HG02870 (cell line): ENCODE measurements around the gene AP1S1.
A peak's percentile ranks its signal among the peaks of the same experiment; 100 is the strongest.
"Not testable (repeated sequence)": the region's sequence is repeated elsewhere in the genome, so short reads cannot be mapped to it uniquely, and the experiment has no call there.

Experiments used
- ATAC-seq: cut with Tn5 transposase; IDR thresholded peaks from one replicate; pipeline ENCODE4 v1.9.1; 2021; ENCODE audit warnings: mild to moderate bottlenecking, moderate library complexity; ENCODE audit not compliant: unreplicated experiment

Gene AP1S1

DNA sequence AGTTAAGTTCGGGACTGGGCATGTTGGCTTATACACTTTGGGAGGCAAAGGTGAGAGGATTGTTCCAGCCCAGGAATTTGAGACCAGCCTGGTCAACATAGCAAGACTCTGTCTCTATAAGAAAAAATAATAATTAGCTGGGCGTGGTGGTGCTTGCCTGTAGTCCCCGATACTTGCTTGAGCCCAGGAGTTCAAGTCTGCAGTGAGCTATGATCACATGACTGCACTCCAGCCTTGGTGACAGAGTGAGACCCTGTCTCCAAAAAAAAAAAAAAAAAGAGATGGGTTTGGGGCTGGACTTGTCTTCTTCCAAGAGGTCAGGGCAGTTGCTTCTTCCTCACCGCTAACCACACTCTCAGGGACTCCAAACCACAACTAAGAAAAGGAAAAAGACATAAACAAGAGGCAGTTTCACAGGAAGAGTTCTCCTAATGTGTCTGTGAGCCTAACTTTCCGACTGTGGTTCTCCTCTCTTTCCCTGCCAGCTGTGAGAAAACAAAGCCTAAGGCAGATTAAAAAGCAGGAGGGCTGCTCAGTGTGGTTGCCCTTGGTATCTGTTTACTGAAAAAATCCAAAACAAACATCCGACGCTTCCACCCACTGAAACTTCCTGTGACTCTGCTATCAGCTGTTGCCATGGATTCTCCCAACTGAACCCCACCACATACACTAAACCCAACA is 29.8 kb upstream of the AP1S1 start:
- ATAC-seq, result no peak

DNA sequence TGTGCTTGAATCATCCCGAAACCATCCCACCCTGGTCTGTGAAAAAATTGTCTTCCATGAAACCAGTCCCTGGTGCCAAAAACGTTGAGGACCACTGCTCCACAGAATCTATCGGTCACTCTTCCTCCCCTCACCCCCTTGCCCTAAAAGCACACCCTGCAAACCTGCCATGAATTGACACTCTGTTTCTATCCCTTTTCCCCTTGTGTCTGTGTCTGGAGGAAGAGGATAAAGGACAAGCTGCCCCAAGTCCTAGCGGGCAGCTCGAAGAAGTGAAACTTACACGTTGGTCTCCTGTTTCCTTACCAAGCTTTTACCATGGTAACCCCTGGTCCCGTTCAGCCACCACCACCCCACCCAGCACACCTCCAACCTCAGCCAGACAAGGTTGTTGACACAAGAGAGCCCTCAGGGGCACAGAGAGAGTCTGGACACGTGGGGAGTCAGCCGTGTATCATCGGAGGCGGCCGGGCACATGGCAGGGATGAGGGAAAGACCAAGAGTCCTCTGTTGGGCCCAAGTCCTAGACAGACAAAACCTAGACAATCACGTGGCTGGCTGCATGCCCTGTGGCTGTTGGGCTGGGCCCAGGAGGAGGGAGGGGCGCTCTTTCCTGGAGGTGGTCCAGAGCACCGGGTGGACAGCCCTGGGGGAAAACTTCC is 28.2 kb upstream of the AP1S1 start:
- ATAC-seq, result no peak

DNA sequence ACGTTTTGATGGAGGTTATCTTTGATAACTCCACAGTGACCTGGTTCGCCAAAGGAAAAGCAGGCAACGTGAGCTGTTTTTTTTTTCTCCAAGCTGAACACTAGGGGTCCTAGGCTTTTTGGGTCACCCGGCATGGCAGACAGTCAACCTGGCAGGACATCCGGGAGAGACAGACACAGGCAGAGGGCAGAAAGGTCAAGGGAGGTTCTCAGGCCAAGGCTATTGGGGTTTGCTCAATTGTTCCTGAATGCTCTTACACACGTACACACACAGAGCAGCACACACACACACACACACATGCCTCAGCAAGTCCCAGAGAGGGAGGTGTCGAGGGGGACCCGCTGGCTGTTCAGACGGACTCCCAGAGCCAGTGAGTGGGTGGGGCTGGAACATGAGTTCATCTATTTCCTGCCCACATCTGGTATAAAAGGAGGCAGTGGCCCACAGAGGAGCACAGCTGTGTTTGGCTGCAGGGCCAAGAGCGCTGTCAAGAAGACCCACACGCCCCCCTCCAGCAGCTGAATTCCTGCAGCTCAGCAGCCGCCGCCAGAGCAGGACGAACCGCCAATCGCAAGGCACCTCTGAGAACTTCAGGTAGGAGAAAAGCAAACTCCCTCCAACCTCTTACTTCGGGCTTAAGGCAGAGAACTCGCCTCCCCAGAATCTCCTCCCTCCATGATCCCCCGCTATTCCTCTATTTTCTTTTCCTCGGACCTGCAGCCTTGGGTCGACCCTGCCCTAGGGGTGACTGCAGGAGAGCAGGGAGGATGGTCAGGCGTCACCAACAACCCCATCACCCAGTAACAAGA is 27.4 kb upstream of the AP1S1 start, which contains the start of gene SERPINE1:
SERPINE1 (plus strand) TSS at position 454 of the 809 bp plus-strand sequence. CDS start 1,290 bp downstream, outside the sequence.
- no peak for ATAC-seq

DNA sequence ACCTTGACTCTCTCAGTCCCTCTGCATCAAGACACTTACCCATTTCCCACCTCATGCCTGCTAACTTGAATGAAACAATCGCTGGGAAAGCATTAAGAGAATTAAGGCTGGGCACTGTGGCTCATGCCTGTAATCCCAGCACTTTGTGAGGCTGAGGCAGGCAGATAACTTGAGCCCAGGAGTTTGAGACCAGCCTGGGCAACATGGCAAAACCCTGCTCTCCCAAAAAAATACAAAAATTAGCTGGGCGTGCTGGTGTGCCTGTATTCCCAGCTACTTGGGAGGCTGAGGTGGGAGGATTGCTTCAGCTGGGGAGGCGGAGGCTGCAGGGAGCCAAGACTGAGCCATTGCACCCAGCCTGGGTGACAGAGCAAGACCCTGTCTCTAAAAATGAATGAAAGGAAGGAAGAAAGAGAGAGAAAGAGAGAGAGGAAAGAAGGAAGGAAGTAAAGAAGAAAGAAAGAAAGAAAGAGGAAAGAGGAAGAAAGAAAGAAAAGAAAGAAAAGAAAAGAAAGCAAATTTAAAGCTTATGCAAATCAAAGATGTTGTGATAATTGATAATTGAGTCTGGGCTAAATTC is 26.7 kb upstream of the AP1S1 start:
- ATAC-seq, result no peak

DNA sequence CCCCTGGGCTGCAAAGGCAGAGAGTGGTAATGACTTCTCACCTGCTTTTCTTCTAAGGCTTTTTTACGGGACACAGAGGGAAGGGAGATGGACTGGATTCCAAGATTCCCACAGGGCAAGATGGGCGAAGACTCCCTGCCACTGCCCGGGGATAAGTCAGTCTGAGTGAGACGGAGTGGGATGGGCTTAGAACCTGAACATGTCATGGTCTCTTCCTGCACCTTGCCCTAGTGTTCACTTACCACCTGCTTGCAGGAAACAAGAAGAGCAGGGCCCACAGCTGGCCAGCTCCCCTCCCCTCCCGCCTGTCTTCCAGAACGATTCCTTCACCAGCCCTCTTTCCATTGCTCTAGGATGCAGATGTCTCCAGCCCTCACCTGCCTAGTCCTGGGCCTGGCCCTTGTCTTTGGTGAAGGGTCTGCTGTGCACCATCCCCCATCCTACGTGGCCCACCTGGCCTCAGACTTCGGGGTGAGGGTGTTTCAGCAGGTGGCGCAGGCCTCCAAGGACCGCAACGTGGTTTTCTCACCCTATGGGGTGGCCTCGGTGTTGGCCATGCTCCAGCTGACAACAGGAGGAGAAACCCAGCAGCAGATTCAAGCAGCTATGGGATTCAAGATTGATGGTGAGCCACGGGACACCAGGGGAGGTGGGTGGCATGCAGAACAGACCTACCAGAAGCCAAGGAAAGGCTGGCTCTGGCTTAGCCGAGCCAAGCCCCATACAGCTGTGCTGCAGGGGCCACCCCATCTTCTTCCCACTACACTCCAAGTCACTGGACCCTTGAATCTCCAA is 26.0 kb upstream of the AP1S1 start:
- no peak for ATAC-seq

DNA sequence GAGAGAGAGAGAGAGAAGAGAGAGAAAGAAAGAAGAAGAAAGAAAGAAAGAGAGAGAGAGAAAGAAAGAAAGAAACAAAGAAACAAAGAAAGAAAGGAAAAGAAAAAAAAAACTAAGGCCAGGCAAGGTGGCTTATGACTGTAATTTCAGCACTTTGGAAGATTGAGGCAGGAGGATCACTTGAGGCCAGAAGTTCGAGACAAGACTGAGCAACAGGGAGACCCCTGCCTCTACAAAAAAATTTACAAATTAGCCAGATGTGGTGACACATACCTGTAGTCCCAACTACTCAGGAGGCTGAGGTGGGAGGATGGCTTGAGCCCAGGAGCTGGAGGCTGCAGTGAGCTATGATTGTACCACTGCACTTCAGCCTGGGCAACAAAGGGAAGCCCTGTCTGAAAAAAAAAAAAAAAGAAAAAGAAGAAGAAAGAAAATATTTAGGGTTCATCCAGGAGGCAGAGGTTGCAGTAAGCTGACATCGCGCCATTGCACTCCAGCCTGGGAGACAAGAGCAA is 24.6 kb upstream of the AP1S1 start:
- ATAC-seq, result no peak

DNA sequence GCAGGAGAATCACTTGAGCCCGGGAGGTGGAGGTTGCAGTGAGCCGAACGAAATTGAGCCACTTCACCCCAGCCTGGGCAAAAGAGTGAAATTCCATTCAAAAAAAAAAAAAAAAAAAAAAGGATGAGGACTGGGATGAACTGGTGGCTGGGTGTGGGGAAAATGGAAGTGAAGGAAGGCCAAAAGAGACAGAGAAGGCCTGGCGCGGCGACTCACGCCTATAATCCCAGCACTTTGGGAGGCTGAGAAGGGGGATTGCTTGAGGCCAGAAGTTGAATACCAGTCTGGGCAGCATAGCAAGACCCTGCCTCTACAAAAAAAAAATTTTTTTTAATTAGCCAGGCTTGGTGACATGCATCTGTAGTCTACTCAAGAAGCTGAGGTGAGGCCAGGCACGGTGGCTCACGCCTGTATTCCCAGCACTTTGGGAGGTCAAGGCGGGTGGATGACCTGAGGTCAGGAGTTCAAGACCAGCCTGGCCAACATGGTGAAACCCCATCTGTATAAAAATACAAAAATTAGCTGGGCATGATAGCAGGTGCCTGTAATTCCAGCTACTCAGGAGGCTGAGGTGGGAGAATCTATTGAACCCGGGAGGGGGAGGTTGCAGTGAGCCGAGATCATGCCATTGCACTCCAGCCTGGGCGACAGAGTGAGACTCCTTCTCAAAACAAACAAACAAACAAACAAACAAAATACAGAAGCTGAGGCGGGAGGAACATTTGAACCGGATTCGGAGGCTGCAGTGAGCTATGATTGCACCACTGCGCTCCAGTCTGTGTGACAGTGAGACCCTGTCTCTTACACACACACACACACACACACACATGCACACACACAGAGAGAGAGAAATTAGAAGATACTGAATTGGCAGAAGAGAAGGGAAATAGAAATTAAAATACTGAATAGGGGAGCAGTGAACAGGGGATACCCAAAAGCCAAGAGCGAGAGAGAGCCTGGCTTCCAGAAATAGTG is 21.4 kb upstream of the AP1S1 start:
- ATAC-seq, result not testable (repeated sequence)

DNA sequence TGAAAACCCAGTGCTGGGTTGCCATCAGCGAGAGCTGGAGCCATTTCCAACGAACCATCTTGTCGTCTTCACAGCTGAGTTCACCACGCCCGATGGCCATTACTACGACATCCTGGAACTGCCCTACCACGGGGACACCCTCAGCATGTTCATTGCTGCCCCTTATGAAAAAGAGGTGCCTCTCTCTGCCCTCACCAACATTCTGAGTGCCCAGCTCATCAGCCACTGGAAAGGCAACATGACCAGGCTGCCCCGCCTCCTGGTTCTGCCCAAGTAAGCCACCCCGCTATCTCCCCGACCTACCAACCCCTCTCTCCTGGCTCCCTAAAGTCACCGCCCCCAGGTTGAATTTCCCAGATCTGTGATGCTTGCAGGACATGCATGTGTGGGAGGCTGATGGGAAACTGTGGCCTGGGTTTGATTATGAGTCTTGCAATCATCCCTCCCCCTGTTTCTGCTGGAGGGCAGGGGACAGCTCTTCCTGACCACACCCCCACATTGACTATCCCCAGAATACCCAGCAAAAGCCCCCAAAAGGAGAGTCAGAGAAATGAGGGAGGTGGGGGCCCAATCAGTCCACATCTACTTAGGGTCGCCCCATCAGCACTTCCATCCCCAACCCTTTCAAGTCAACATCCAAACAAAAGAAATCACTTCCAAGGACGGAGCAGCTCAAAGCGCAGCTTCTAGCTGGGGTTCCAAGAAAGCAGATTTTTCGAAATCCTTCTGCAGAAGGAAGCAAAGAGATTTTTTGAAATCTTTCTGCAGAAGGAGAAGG is 20.5 kb upstream of the AP1S1 start:
- no peak for ATAC-seq

DNA sequence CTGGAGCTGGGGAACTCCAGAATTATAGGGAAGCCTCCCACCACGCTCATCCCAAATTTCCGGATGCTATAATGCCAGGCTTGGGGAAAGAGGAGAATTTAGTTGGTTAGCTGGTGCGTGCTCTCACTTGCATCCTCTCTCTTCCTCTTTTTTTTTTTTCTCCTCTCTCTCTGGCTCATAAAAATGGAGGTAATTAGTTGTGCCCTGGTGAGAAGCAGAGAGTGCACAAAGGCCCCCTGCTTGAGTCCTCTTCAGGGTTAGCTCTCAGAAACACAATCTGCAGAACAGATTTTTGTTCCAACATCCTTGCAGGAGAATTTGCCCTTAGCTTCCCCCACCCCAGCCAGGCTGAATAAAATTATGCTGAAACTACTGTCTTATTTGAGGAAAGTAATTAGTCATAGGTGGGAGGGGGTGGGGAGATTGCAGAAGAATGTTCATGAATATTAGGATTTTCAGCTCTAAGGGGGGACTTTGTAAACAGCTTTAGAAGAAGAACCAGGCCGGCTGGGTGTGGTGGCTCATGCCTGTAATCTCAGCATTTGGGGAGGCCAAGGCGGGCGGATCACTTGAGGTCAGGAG is 19.8 kb upstream of the AP1S1 start:
- no peak for ATAC-seq

DNA sequence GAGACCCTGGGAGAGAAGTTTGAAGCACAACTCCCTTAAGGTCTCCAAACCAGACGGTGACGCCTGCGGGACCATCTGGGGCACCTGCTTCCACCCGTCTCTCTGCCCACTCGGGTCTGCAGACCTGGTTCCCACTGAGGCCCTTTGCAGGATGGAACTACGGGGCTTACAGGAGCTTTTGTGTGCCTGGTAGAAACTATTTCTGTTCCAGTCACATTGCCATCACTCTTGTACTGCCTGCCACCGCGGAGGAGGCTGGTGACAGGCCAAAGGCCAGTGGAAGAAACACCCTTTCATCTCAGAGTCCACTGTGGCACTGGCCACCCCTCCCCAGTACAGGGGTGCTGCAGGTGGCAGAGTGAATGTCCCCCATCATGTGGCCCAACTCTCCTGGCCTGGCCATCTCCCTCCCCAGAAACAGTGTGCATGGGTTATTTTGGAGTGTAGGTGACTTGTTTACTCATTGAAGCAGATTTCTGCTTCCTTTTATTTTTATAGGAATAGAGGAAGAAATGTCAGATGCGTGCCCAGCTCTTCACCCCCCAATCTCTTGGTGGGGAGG is 16.5 kb upstream of the AP1S1 start:
- ATAC-seq, result no peak

DNA sequence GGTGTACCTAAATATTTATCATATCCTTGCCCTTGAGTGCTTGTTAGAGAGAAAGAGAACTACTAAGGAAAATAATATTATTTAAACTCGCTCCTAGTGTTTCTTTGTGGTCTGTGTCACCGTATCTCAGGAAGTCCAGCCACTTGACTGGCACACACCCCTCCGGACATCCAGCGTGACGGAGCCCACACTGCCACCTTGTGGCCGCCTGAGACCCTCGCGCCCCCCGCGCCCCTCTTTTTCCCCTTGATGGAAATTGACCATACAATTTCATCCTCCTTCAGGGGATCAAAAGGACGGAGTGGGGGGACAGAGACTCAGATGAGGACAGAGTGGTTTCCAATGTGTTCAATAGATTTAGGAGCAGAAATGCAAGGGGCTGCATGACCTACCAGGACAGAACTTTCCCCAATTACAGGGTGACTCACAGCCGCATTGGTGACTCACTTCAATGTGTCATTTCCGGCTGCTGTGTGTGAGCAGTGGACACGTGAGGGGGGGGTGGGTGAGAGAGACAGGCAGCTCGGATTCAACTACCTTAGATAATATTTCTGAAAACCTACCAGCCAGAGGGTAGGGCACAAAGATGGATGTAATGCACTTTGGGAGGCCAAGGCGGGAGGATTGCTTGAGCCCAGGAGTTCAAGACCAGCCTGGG is 15.9 kb upstream of the AP1S1 start:
- no peak for ATAC-seq

DNA sequence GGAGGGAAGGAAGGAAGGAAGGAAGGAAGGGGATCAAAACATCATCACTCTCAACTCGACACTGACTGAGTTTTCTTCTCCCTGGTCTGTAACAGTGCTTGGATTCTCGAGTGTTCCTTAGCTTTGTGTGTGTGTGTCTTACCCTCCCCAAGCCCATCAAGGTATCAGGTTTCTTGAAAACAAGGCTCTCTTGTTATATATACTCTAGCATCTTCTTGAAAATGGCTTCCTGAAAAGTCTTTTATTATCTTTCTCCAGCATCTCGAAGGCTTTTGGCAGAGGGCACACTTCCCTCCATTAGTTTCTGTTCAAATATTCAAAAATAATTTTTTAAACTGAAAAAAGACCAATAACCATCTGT is 14.0 kb upstream of the AP1S1 start:
- ATAC-seq, result no peak

DNA sequence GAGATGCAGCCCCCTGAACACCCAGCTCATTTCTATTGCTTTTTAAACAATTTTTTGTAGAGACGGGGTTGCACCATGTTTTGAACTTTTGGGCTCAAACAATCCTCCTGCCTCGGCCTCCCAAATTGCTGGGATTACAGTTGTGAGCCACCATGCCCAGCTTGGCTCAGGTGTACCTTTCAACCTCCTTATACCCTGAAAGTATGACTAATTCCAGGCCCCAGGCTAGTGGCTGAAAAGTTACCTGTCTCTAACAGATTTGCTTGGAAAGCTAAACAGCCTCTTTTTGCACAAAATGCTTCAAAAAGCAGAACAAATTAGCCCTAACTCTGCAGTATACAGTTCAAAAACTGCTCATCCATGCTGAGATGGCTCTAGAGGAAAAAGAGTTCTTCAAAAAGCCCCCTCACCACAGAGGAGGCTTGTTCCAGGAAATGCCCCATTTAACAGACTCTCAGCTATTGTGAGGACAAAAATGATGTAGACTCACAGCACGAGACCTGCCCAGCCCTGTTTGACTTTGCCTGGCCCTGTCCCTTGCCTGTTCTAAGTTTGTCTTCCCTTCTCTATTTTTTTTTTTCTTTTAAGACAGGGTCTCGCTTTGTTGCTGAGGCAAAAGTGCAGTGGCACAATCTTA is 13.4 kb upstream of the AP1S1 start:
- no peak for ATAC-seq

DNA sequence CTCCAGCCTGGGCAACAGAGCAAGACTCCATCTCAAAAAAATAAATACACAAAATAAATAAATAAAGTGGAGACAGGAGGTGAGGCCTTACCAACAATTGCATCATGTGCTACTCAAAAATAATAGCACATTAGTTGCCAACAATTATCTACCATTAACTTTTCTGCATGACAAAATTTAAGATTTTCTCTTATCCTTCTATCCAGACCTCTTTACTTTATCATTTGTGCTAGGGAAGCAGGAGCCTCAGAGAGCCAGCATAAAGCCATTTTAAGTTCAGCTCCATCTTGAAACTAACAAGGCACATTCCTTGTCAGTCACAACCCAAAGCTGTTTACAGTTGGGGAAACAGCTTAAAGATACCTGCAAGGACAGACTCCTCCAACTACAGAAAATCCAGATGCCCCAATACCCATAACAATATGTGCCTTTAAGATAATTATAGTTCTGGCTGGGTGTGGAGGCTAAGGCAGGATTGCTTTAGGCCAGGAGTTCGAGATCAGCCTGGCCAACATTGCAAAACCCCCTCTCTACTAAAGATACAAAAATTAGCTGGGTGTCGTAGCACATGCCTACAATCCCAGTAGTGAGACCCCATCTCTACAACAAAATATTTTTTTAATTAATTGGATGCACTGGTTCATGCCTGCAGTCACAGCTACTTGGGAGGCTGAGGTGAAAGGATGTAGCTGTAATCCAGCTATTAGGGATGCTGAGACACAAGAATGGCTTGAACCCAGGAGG is 2.2 kb upstream of the AP1S1 start:
- ATAC-seq, result no peak

DNA sequence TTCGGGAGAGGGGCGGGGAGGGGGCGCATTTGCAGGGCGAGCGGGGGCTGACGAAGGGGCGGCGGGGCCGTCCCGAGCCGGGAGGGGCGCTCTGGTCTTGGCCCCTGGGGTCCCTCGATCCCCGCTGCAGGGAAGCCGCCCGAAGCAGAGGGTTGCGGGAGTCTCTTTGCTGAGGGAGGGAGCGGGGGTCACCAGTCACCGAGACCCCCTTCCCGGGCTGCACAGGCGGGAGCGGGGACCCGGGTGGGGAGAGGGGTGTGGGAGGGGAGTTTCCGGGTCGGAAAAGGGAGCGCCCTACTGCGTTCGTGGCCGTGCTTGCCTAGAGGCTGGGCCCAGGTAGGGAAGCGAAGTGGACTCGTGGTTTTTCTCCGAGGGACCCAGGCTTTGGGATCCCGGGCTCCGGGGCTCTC is 422 bp downstream of the AP1S1 start:
- peak; percentile 27 for ATAC-seq

DNA sequence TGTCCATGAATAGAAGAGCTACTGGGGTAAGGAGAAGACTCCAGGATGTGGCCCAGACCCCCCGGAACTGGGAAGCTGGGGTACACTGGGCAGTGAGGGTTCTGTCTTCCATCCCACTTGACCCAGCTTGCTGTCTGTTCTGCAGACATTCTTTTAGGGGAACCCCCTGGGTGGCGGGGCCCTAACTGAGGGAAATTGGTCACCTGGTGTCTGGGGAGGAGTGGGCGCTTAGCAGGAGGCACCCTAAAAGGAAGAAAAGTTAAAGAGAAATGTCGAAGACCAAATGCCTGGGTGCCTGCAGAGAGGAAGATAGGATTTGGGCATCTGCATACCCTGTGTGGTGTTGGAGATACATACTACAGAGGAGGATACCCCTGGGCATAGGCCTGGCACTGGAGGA is 1.0 kb downstream of the AP1S1 start:
- ATAC-seq, result no peak
